GM18526 (cell line): ENCODE results near the gene FGGY.

Experiments
- POLR2A ChIP-seq: IDR thresholded peaks from 3 replicates; pipeline ENCODE4 v1.6.1; 2011; ENCODE audit not compliant: insufficient read length; ENCODE audit errors: extremely low read depth

Gene FGGY

GRCh38 chr1:59570524-59570923 is 273.6 kb downstream of the FGGY start:
- TF ChIP-seq POLR2A: no peak

DNA sequence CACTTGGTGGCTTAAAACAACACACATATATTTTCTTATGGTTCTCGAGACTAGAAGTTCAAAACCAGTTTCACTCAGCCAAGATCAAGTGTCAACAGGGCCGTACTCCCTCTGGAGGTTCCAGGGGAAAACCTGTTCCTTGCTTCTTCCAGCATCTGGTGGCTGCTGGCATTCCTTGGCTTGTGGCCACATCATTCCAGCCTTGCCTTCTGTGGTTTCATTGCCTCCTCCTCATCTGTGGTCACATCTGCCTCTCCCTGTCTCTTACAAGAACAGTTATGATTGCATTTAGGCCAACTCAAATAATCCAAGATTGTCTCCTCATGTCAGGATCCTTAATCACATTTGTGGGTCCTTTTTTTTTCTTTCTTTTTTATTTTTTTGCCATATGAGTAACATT is 277.2 kb downstream of the FGGY start:
- no peak for TF ChIP-seq POLR2A

DNA sequence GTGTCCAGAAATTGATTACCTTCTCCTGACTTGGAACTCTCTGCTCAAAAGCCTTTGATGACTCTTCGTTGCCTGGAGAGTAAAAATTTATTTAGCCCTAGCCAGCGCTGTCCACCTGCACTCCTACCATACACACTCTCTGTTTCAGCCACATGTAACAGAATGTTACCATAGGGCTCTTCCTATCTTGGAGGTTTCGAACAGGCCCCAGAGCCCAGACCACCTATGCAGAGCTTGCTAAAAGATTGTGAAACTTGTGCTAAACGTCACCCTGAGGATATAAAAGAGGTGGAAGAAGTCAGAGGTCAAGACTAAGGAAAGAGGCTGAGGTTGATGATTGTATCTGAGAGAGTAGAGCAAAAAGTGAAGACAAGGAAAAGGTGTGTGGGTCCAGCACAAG is 280.9 kb downstream of the FGGY start:
- TF ChIP-seq POLR2A: no peak

DNA sequence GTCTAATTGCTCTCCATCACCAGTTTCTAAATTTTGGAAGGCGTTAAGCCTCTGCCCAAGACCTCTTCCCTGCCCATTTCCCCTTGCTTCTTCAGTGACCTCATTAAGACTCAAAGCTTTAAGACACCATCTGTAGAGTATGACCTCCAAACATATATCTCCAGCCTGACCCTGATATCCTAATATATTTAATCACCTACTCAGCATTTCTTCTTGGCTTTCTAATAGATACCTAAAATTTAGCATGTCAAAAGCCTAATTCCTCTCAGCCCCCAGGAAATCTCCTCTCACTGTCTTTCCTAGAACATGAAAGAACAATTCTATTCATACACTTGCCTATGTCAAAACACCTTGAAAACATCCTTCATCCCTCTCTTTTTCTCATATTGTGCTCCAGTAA is 282.3 kb downstream of the FGGY start:
- no peak for TF ChIP-seq POLR2A

GRCh38 chr1:59580257-59580656 is 283.4 kb downstream of the FGGY start:
- TF ChIP-seq POLR2A: no peak

GRCh38 chr1:59592924-59593323 is 296.0 kb downstream of the FGGY start:
- TF ChIP-seq POLR2A: no peak

- no peak for TF ChIP-seq POLR2A
Observed at GRCh38 chr1:59593798-59594790, 297.2 kb downstream of the FGGY start.

DNA sequence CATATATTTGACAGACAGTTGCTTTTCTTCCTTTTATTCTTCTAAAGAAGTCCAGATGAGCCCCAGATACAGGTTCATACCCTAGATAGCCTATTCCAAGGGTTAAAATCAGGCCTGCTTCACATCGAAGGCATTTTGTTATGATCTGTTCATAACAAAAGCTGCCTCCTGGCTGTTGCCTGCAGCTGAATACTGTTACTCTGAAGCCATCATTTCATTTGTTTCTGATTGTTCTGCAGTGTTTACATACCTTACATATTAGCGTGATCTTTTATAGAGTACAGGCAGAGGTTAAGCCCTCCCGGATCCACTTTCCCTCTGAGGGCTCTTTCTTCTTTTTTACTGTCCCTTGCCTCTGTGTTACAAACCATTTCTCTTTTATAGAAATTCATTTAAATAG is 298.9 kb downstream of the FGGY start:
- no peak for TF ChIP-seq POLR2A

DNA sequence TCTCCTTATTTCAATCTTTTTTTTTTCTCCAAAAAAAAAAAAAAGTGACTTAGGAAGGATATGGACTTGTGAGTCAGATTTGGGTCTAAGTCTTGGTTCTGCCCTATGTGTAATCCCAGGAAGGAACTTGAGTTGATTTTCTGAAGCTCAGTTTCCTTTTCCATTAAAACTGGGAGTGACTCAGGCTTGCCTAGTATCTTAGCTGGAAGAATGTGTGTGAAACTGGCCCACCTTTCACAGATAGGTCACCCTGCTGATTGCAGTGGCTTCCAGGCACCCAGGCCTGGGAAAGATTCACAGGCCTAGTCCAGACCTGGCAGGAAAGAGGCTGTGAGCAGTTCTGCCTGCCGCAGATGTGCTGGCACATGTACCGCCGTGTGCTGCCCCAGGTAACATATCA is 299.5 kb downstream of the FGGY start:
- no peak for TF ChIP-seq POLR2A

GRCh38 chr1:59596956-59597355 is 300.1 kb downstream of the FGGY start:
- no peak for TF ChIP-seq POLR2A

DNA sequence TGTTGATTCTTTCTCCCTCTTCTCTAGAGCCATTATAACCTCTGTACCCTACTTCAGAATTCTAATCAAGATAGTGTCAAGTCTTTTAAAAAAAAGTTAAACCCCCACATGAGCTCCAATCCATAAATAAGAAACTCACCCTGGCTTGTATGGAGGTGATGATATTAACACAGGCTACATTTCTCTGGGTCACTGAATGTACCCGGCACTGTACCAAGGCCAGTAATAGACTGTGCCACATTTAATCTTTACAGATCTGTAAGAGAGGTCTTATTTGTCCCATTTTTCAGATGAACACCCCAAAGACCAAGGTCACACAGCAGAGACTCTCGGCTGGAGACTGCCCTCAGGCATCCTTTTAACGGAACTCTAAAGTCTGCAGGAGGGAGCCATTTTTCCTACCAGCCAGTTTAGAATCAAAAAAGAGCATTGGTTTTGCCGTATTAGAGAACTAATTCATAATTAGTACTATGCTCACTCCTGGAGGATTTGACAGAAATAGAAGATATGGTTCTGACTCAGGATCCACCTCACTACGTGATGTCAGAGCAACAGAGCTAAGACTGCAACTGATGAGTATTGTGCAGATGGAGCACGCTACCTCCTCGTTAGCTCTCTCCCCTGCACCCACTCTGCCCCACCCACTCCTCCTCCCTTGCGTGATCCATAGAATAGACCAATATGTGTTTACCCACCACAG is 300.7 kb downstream of the FGGY start:
- no peak for TF ChIP-seq POLR2A

- TF ChIP-seq POLR2A: no peak
Observed at GRCh38 chr1:59598120-59598440, 301.2 kb downstream of the FGGY start.

DNA sequence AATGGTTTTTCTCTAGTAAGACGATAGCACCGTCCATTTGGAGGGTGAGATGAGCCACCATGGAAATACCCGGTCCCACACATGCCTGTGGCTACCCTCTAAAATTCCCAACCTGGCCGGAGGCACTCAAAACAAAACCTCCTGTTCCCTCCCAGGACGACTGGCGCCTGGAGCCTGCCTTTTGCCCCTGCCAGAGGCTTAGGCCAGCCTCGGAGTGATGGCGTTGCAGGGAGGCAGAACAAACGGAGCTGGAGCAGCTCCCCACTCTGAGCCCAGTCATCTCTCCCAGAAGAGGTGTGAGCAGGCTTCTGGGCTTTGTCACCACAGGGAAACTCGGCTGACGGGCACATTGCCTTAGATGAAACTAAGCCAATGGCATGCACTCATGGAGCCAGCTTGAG is 304.1 kb downstream of the FGGY start:
- no peak for TF ChIP-seq POLR2A

DNA sequence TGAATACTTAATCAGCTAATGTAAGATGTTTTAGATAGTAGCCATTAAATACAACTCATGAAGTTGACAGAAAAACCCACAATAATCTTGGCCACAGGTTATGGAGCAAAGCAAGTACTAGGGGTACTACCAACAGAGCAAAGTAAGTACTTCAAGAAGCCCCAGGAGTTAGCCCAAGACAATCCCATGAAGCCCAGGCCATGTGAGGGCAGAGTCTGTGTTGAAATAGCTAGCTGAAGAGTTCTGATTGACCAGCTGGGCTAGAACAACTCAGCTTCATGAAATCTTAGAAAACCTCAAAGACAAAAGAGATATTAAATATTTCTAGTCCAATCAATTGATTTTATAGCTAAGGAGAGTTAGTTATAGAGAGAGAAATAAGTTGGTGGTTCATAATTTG is 304.9 kb downstream of the FGGY start:
- TF ChIP-seq POLR2A: no peak

DNA sequence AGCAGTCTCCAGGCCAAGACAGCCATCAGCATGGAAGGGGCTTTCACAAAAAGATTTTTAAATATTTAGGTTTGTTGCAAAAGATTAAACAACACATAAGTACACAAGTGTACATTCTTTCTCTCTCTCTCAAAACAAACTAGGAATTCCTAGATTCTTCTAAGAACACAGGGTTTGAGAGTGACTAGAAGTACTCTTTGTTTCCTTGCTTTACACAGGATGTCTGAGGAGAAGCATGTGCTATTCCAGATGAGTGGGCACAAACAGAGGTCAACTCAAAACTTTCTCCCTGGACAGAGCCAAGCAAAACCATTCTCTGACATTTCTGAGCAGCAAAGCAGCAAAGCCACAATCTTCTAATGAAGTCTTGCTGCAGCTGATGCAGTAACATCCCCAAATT is 307.3 kb downstream of the FGGY start:
- no peak for TF ChIP-seq POLR2A

DNA sequence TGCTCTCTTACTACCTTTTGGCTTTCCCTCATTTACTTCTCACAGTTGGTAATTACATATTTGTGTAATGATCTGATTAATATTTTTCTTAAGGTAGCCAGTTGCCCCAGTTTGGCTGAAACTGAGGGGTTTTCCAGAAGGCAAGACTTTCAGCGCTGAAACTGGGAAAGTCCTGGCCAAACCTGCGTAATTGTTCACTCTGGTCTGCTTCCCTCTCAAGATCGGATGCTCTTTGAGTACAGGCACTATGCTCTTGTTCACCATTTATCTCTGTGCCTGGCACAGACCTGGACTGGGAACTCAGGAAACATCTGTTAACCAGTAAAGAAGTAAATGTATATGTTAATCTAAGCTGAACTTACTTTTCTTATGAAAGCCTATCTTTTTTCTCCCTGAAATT is 308.3 kb downstream of the FGGY start:
- TF ChIP-seq POLR2A: no peak
